ENCODE results near the gene SHTN1. TPM values are rescaled to one million over a fixed set of nuclear protein-coding genes. Genes with fewer than 3 reads are reported as not detected.

SHTN1 gene
- total and polyA plus RNA-seq, 2 donors (not counting 3 experiments of a cell fraction or from before 2014, with no cell fraction given) = 4.8 to 36.5 TPM

GRCh38 chr10:116990276-116990800 is 14.6 kb downstream of the SHTN1 start:
- H3K79me2 ChIP-seq (ENCODE audit: control insufficient read depth, insufficient read depth, low read length) = peaks cover 24% of the 10 kb centered on the region
- peaks cover 13% of the 10 kb centered on the region for H3K4me1 ChIP-seq (ENCODE audit: control insufficient read depth, extremely low read depth, insufficient read depth, low read length)
- no peak overlapping the region for H2AFZ ChIP-seq (ENCODE audit: low read depth, low read length)
- ChIA-PET POLR2A (no interaction called here), CTCF (interaction anchor here (1.6 to 1.9 kb wide), 2 partner anchors 10 kb away, joined by 4 to 8 read pairs; no protein-coding TSS in a partner anchor)
- H3K27ac ChIP-seq (ENCODE audit: insufficient read depth, low read depth, low read length) = no peak overlapping the region
- no peak overlapping the region for H3K9ac ChIP-seq (replicated peaks; ENCODE audit: extremely low read depth, insufficient read depth, low read length)
- H3K9me3 ChIP-seq (replicated peaks; ENCODE audit: control insufficient read depth, insufficient read depth, low read length) = no peaks in the 10 kb centered on the region
- no peaks in the 10 kb centered on the region for H4K20me1 ChIP-seq (replicated peaks; ENCODE audit: control insufficient read depth, extremely low read depth, insufficient read depth, low read length)
- H3K4me2 ChIP-seq (ENCODE audit: insufficient read depth, low read length) = no peak overlapping the region
- H3K4me3 ChIP-seq (replicated peaks in 1 of 3; ENCODE audit: insufficient read depth in 1 of 3, low read depth in 1 of 3, low read length in 3 of 3) = no peak overlapping the region
- no TSS peak for BruUV-seq (replicated peaks)
- H3K36me3 ChIP-seq (ENCODE audit: control insufficient read depth in 2 of 2, extremely low read depth in 1 of 2, insufficient read depth in 2 of 2, low read length in 2 of 2) = no peaks in the 10 kb centered on the region
- dilution Hi-C loops (cut with MboI; ENCODE audit: extremely low pct_ligation_motif_present, low sequenced_read_pairs) = no loop called here
- H3K27me3 ChIP-seq (ENCODE audit: control insufficient read depth in 2 of 2, insufficient read depth in 2 of 2, low read length in 2 of 2) = no peaks in the 10 kb centered on the region
- FAIRE-seq (no peak), DNase-seq (ENCODE audit: low read depth, low spot score) (no peak)
- H3K9me1 ChIP-seq (replicated peaks; ENCODE audit: control insufficient read depth, extremely low read depth, insufficient read depth, low read length) = peaks cover 5% of the 10 kb centered on the region
- TF ChIP-seq EZH2 (IDR thresholded peaks at IDR 0.05; ENCODE audit: borderline replicate concordance, low read depth, low read length, severe bottlenecking) = no peak
- TF ChIP-seq GATA2 (IDR thresholded peaks at IDR 0.05; ENCODE audit: insufficient read depth, insufficient read length, low read depth, low read length) = no peak
- no peak for TF ChIP-seq FOS (IDR thresholded peaks at IDR 0.05; ENCODE audit: borderline replicate concordance, insufficient read depth, low read length)
- TF ChIP-seq CTCF (IDR thresholded peaks at IDR 0.05; ENCODE audit: extremely low read depth in 1 of 2, insufficient read depth in 1 of 2, low read depth in 1 of 2, low read length in 2 of 2) = no peak
- no peak for TF ChIP-seq MYC (IDR thresholded peaks at IDR 0.05; ENCODE audit: low read depth, low read length)
- no peak for TF ChIP-seq POLR2AphosphoS5 (IDR thresholded peaks at IDR 0.05; ENCODE audit: insufficient read depth, low read depth, low read length)
- no peak for TF ChIP-seq JUN (IDR thresholded peaks at IDR 0.05; ENCODE audit: borderline replicate concordance, insufficient read depth, insufficient read length, low read depth)
- TF ChIP-seq MAX (IDR thresholded peaks at IDR 0.05; ENCODE audit: insufficient read depth, insufficient read length) = no peak
- no peak for TF ChIP-seq POLR2A (IDR thresholded peaks at IDR 0.05; ENCODE audit: low read depth, low read length)
- intact Hi-C loops (cut with micrococcal nuclease) = no loop called here
